Prostate gland (tissue), 2 donors: ENCODE data around the gene BLOC1S3. TPM values are rescaled to one million over a fixed set of nuclear protein-coding genes. Genes with fewer than 3 reads are reported as not detected.

ENCODE experiments used
- DNase-seq: peaks from one replicate; pipeline ENCODE4 v3.0.0-alpha.2; 2019; ENCODE audit warnings: low spot score
- H3K27ac ChIP-seq, 2 donors: fragments of 200-600 bp; sonication (generic); 2 replicates each; pipeline ENCODE4 v1.5.1; 2017 to 2019
- H3K27me3 ChIP-seq: fragments of 200-600 bp; sonication (generic); replicated peaks from 2 replicates; pipeline ENCODE4 v1.5.1; 2019; ENCODE audit not compliant: insufficient read depth
- H3K36me3 ChIP-seq, 2 donors: fragments of 200-600 bp; sonication (generic); 1 replicate in 1 of 2; 2 replicates in 1 of 2; pipeline versions ENCODE4 v1.5.1 to v1.8.1; 2017 to 2019
- H3K4me1 ChIP-seq: fragments of 200-600 bp; sonication (generic); replicated peaks from 2 replicates; pipeline ENCODE4 v1.5.1; 2019
- H3K4me3 ChIP-seq, 2 donors: fragments of 200-600 bp; sonication (generic); 2 replicates each; pipeline ENCODE4 v1.5.1; 2017 to 2019
- H3K9me3 ChIP-seq: fragments of 200-600 bp; sonication (generic); 2 replicates; pipeline ENCODE4 v1.5.1; 2017
- POLR2A ChIP-seq: fragments of 450-650 bp; IDR thresholded peaks from one replicate; pipeline ENCODE4 v1.6.1; 2016; ENCODE audit warnings: antibody characterized with exemption, mild to moderate bottlenecking
- POLR2AphosphoS5 ChIP-seq: sonication (generic); formaldehyde crosslinking; IDR thresholded peaks from one replicate; pipeline ENCODE4 v1.6.1; 2017; ENCODE audit warnings: antibody characterized with exemption
- WGBS: methylation state at CpG from one replicate; pipeline ENCODE4 v1.1.5; 2018; 5-methylcytosine and 5-hydroxymethylcytosine counted together
- intact Hi-C: fragments of 100-400 bp; cut with DNase I; formaldehyde crosslinking; loops from one replicate; pipeline ENCODE4 v1.14.2; 2022
- total RNA-seq, 2 donors: library from RNA; depleted of rRNA; stranded (reverse); fragments of >200 nt; gene quantifications; one replicate each; pipeline ENCODE4 v1.1.0, GENCODE V29; 2016
- TF ChIP-seq, protein P1 (sequence below), 4 experiments: fragments of 200-600 bp in 2 of 4; fragments of 450-650 bp in 2 of 4; sonication (generic) in 2 of 4; IDR thresholded peaks; 1 replicate in 3 of 4; 2 replicates in 1 of 4; pipeline ENCODE4 v1.5.1; 2016 to 2019; ENCODE audit warnings: antibody characterized with exemption in 4 of 4, mild to moderate bottlenecking in 2 of 4, moderate library complexity in 2 of 4

The BLOC1S3 gene
- total RNA-seq, 2 donors from 2014 or later: 21.4 to 30.4 TPM

DNA sequence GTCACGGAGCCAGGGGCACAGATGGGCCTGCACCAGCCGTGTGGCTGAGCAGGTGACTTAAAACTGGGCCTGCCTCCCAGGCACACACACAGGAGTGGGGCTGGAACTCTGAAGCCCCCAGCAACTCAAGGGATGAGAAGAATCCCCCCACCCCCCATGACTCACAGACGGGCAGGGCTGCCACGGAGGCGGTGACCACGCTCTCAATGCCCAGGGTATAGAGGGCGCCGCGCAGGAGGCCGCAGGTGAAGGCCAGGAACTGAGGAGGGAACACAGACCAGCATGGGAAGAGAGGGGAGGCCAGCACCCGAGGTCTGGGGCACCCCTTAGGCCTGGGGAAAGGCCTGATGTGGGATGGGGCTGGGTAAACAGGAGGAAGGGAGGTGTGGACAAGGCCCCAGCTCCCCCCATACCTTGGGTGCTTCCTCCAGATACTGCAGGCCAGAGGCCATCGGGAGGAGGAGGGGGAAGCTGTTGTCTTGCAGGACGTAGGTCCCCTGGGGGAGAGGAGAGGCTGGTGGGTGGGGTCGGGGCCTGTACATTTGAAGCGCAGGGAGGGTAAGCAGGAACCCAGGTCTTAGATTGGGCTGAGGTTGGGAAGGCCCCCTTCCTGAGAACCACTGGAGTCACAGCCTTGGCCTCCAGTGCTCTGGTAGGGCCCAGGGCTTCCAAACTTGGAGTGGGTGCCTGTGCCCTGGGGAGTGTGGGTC, 14.7 kb upstream of the BLOC1S3 start:
- TF ChIP-seq POLR2AphosphoS5 (no peak), POLR2A (no peak)
- TF ChIP-seq, protein P1, sequence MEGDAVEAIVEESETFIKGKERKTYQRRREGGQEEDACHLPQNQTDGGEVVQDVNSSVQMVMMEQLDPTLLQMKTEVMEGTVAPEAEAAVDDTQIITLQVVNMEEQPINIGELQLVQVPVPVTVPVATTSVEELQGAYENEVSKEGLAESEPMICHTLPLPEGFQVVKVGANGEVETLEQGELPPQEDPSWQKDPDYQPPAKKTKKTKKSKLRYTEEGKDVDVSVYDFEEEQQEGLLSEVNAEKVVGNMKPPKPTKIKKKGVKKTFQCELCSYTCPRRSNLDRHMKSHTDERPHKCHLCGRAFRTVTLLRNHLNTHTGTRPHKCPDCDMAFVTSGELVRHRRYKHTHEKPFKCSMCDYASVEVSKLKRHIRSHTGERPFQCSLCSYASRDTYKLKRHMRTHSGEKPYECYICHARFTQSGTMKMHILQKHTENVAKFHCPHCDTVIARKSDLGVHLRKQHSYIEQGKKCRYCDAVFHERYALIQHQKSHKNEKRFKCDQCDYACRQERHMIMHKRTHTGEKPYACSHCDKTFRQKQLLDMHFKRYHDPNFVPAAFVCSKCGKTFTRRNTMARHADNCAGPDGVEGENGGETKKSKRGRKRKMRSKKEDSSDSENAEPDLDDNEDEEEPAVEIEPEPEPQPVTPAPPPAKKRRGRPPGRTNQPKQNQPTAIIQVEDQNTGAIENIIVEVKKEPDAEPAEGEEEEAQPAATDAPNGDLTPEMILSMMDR (IDR thresholded peaks at IDR 0.05): no peak
- intact Hi-C loops: no loop called here
- H3K9me3 ChIP-seq: no peaks in the 10 kb centered on the region
- WGBS: 75% methylated on average over 15 of the region's 15 CpGs
- DNase-seq: no peak
- peaks cover 23% of the 10 kb centered on the region for H3K4me1 ChIP-seq
- H3K27ac ChIP-seq: peak overlapping the region in 1 of 2 donors; percentile 57
- H3K4me3 ChIP-seq: no peak overlapping the region
- no peaks in the 10 kb centered on the region for H3K36me3 ChIP-seq
- no peaks in the 10 kb centered on the region for H3K27me3 ChIP-seq

DNA sequence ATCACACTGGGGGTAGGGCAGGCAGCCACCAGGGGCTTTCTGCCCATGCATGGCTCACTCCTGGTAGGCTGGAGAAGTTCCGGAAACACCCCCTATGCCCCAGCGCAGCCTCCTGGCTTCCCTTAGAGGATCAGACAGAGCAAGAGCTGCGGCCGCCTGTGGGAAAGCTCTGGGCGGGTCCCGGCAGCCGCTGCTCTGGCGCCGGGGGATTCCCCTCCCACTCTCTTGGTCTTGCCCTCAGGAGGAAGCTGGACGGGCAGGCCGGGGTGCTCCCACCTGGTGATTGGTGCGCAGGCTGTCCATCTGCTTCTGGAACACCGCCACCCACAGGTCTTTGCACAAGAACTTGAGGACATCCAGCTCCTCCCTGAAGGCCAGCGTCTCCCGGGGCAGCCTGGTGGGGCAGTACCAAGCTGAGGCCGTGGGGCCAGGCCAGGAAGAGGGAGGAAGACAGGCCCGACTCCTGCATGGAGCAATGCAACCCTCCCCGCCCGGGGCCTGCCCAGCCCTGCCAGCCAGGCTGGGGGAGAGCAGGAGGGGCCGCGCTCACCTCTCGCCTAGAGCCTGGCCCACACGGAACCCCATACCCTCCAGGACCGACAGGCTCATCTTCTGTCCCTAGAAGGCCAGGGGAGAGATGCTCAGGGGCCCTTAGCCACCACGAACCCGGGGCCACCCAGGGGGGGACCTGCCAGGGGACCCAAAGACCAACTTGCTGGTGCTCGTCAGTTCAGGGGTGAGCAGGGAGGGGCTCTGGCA, 13.8 kb upstream of the BLOC1S3 start:
- Histone ChIP-seq H3K27ac (peak overlapping the region in 1 of 2 donors; percentile 57), H3K36me3 (no peaks in the 10 kb centered on the region), H3K4me1 (peaks cover 23% of the 10 kb centered on the region), H3K4me3 (no peak overlapping the region), H3K27me3 (no peaks in the 10 kb centered on the region), H3K9me3 (no peaks in the 10 kb centered on the region)
- DNase-seq: peak; percentile 92
- intact Hi-C loops: no loop called here
- TF ChIP-seq, protein P1 (IDR thresholded peaks at IDR 0.05): peak in 2 of 4 experiments; percentile 24 to 44
- TF ChIP-seq POLR2AphosphoS5 (peak; percentile 80), POLR2A (peak; percentile 16)
- 30% methylated on average over 16 of the region's 27 CpGs for WGBS

DNA sequence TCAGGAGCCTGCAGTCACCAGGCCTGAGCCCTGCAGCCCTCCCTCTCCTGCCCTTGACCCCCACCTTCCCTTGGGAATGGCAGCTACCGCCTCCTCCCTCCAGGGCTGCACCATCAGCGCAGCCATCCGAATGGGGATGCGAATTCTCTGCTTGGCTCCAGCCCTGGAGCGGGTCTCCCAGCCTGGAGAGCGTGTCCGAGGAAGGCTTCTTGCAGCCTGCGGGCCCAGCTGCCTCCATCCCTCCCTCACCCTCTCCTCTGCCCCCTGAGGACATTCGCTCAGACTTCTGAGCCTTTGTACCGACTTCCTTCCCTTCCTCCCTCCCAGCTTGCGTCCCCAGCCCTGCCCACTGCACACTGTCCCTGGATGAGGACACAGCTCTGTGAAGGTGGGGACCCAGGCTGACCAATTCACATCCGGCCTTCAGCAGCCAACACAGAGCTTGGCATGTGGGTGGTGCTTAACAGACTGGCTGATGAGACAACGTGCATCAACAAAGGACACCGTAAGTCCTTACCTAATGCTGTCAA, 11.8 kb upstream of the BLOC1S3 start:
- 66% methylated on average over 14 of the region's 14 CpGs for WGBS
- TF ChIP-seq, protein P1 (IDR thresholded peaks at IDR 0.05): no peak
- no peak for TF ChIP-seq POLR2AphosphoS5
- TF ChIP-seq POLR2A: no peak
- H3K4me1 ChIP-seq: peaks cover 17% of the 10 kb centered on the region
- no peaks in the 10 kb centered on the region for H3K36me3 ChIP-seq
- DNase-seq: no peak
- no peaks in the 10 kb centered on the region for H3K9me3 ChIP-seq
- H3K27me3 ChIP-seq: no peaks in the 10 kb centered on the region
- no peak overlapping the region for H3K27ac ChIP-seq
- H3K4me3 ChIP-seq: no peak overlapping the region
- intact Hi-C loops: no loop called here

DNA sequence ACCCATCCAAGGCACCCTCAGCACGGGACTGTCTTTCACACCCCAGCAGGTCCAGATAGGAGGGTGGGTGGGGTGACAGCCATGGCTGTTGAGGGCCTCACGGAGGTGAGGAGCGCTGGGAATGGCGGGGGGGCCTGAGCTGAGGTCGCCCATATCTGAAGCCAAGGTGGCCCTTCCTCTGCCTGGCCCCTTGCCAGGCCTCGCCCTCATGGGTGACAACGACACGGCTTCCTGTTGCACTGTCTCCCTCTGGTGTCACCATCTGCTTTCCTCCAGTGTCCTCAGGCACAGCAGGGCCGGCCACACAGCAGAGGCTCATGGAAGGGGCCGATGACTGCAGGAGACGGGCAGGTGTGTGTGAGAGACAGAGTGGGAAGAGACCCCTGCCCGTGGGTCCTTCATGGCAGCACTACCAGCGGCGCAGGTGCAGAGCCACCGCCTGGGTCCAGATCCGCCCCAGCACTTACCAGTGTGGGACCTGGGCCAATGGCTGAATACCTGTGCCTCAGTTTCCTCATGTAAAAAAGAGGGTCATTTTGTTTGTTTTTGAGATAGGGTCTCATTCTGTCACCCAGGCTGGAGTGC, 9.7 kb upstream of the BLOC1S3 start:
- H3K4me1 ChIP-seq: peaks cover 9% of the 10 kb centered on the region
- TF ChIP-seq POLR2AphosphoS5 (no peak), POLR2A (no peak)
- TF ChIP-seq, protein P1 (IDR thresholded peaks at IDR 0.05): no peak
- DNase-seq: no peak
- H3K36me3 ChIP-seq: no peaks in the 10 kb centered on the region
- 84% methylated on average over 16 of the region's 16 CpGs for WGBS
- intact Hi-C loops: no loop called here
- no peak overlapping the region for H3K4me3 ChIP-seq
- H3K27ac ChIP-seq: no peak overlapping the region
- no peaks in the 10 kb centered on the region for H3K9me3 ChIP-seq
- no peaks in the 10 kb centered on the region for H3K27me3 ChIP-seq
